HEK293T (cell line): ENCODE results near the gene CLRN3.

Source experiments
- BHLHE40 ChIP-seq: fragments of 450-650 bp; IDR thresholded peaks from 2 replicates; pipeline ENCODE4 v1.6.1; 2016; ENCODE audit warnings: mild to moderate bottlenecking, moderate library complexity, borderline replicate concordance
- CTBP1 ChIP-seq: fragments of 450-650 bp; IDR thresholded peaks from 2 replicates; pipeline ENCODE4 v1.6.1; 2016; ENCODE audit warnings: borderline replicate concordance
- FOXM1 ChIP-seq: fragments of 450-650 bp; IDR thresholded peaks from 2 replicates; pipeline ENCODE4 v1.6.1; 2017; ENCODE audit warnings: mild to moderate bottlenecking, borderline replicate concordance
- HDGF ChIP-seq: fragments of 450-650 bp; IDR thresholded peaks from 2 replicates; pipeline ENCODE4 v1.6.1; 2017; ENCODE audit warnings: antibody characterized with exemption, borderline replicate concordance
- LEF1 ChIP-seq: fragments of 450-650 bp; IDR thresholded peaks from 2 replicates; pipeline ENCODE4 v1.6.1; 2017; ENCODE audit warnings: mild to moderate bottlenecking, borderline replicate concordance
- NFRKB ChIP-seq: fragments of 450-650 bp; IDR thresholded peaks from 2 replicates; pipeline ENCODE4 v1.6.1; 2016; ENCODE audit warnings: mild to moderate bottlenecking, moderate library complexity

- TF ChIP-seq BHLHE40 = no peak
- no peak for TF ChIP-seq CTBP1
- no peak for TF ChIP-seq FOXM1
- TF ChIP-seq HDGF = no peak
- TF ChIP-seq LEF1 = no peak
- no peak for TF ChIP-seq NFRKB
Measured at GRCh38 chr10:127909716-127910463, 17.1 kb upstream of the CLRN3 start.
